ENCODE results near the gene IL23A.

DNA sequence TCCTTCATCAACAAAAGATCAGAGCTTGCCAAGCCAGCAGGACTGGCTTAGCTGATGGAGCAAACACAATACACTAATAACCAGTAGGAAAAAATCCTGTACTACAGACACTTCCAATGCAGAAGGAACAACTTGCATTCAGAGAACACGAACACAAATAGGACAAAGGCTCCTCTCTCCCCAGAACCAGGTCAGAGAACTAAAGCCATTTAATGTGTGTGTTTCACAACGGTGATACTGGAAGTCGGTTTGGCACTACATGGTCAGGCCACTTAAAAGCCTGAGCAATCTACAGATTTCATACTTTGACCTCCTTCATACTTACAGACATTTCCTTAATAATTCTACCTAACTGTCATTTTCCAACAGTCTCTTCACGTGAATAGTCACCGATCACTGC lies 44.9 kb upstream of the IL23A start:
- no peak for TF ChIP-seq EZH2 (IDR thresholded peaks at IDR 0.05; ENCODE audit: insufficient read depth, poor library complexity, severe bottlenecking)
- TF ChIP-seq EZH2phosphoT487 (IDR thresholded peaks at IDR 0.05; ENCODE audit: insufficient read depth, low read depth), result no peak

Data from GM23248 (cell line).